A673 (cell line): ENCODE results near the gene PCBP4. TPM values are rescaled to one million over a fixed set of nuclear protein-coding genes. Genes with fewer than 3 reads are reported as not detected.

Experiments
- BruUV-seq: library from RNA; stranded (reverse); fragments of 400-500 nt; replicated peaks from 2 replicates; lab custom pipeline; 2021; lab: Mats Ljungman, UMichigan
- CTCF ChIA-PET: fragments of 300-600 bp; sonication (Branson Sonifier 250); formaldehyde crosslinking; loops from one replicate; lab custom pipeline; 2022; ENCODE audit warnings: antibody characterized with exemption; lab: Charles Lee
- POLR2A ChIA-PET: fragments of 300-600 bp; sonication (Branson Sonifier 250); formaldehyde crosslinking; loops from one replicate; lab custom pipeline; 2022; ENCODE audit warnings: antibody characterized with exemption; ENCODE audit not compliant: low non-redundant PET; lab: Charles Lee
- DNase-seq: peaks from one replicate; pipeline ENCODE4 v3.0.0-alpha.2; 2015; ENCODE audit warnings: low spot score
- H3K27ac ChIP-seq: fragments of 200-600 bp; sonication (generic); 2 replicates; pipeline ENCODE4 v1.5.1; 2016; ENCODE audit warnings: mixed run types, low read depth, mild to moderate bottlenecking, mixed read lengths, antibody characterized with exemption, low read length; ENCODE audit not compliant: poor library complexity, severe bottlenecking
- H3K27me3 ChIP-seq: fragments of 200-600 bp; sonication (generic); replicated peaks from 2 replicates; pipeline ENCODE4 v1.6.1; 2017; ENCODE audit warnings: mixed run types, low read depth, mild to moderate bottlenecking, mixed read lengths, antibody characterized with exemption, low read length; ENCODE audit not compliant: insufficient read depth, poor library complexity
- H3K36me3 ChIP-seq: fragments of 200-600 bp; sonication (generic); 2 replicates; pipeline ENCODE4 v1.6.1; 2016; ENCODE audit warnings: mixed run types, mild to moderate bottlenecking, mixed read lengths, antibody characterized with exemption, low read length; ENCODE audit not compliant: insufficient read depth, poor library complexity, severe bottlenecking
- H3K4me1 ChIP-seq: fragments of 200-600 bp; sonication (generic); 2 replicates; pipeline ENCODE4 v1.6.1; 2017; ENCODE audit warnings: mixed run types, mild to moderate bottlenecking, mixed read lengths, antibody characterized with exemption, low read length; ENCODE audit not compliant: insufficient read depth, poor library complexity, severe bottlenecking
- H3K4me3 ChIP-seq: fragments of 200-600 bp; sonication (generic); 2 replicates; pipeline ENCODE4 v1.5.1; 2016; ENCODE audit warnings: low read depth, mixed run types, mild to moderate bottlenecking, mixed read lengths, low read length; ENCODE audit not compliant: poor library complexity, severe bottlenecking
- H3K9me3 ChIP-seq: fragments of 200-600 bp; sonication (generic); 2 replicates; pipeline ENCODE4 v1.6.1; 2016; ENCODE audit warnings: mixed run types, low read depth, mild to moderate bottlenecking, mixed read lengths, antibody characterized with exemption, low read length; ENCODE audit not compliant: poor library complexity, severe bottlenecking
- EZH2 ChIP-seq: fragments of 200-600 bp; sonication (generic); IDR thresholded peaks from 2 replicates; pipeline ENCODE4 v1.6.1; 2017; ENCODE audit warnings: borderline replicate concordance, low read depth, mild to moderate bottlenecking, mixed read lengths, antibody characterized with exemption, low read length; ENCODE audit not compliant: poor library complexity, severe bottlenecking
- intact Hi-C: fragments of 100-400 bp; cut with micrococcal nuclease; formaldehyde crosslinking; loops from one replicate; pipeline ENCODE4 v1.10.0; 2022; ENCODE audit not compliant: unreplicated experiment
- total RNA-seq: library from RNA; stranded (reverse); gene quantifications from 2 replicates; pipeline ENCODE4 v1.2.3, GENCODE V29; 2021
- TF ChIP-seq, protein P1 (sequence below): fragments of 300-800, 200-600 bp; sonication (generic); conservative IDR thresholded peaks from 2 replicates; pipeline ENCODE4 v1.5.1; 2017; ENCODE audit warnings: low read depth, mild to moderate bottlenecking, antibody characterized with exemption, low read length, moderate library complexity, mixed read lengths

PCBP4 gene
- total RNA-seq, 1 experiment from 2014 or later = 5.3 TPM

DNA sequence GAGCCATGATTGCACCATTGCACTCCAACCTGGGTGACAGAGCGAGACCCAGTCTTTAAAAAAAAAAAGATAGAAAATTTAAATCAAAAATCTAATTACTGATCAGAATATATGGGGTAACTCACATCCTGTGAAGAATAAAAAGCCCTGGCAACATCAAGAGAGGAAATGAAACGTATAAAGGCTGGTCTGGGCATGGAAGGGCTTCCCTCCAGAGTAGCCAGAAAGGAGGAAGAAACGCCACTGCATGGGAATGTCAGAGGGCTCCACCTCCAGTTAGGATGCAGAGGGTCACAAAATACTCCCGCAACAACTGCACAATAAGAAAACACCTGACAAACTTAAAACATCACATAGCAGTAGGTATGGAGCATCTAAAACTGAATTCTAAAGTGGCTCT, 59.2 kb downstream of the PCBP4 start:
- H3K4me1 ChIP-seq = no peaks in the 10 kb centered on the region
- no peak overlapping the region for H3K27ac ChIP-seq
- no TSS peak for BruUV-seq
- ChIA-PET CTCF (no interaction called here), POLR2A (no interaction called here)
- no peak for DNase-seq
- no peaks in the 10 kb centered on the region for H3K9me3 ChIP-seq
- intact Hi-C loops = no loop called here
- H3K27me3 ChIP-seq = no peaks in the 10 kb centered on the region
- H3K36me3 ChIP-seq = no peaks in the 10 kb centered on the region
- TF ChIP-seq, protein P1, sequence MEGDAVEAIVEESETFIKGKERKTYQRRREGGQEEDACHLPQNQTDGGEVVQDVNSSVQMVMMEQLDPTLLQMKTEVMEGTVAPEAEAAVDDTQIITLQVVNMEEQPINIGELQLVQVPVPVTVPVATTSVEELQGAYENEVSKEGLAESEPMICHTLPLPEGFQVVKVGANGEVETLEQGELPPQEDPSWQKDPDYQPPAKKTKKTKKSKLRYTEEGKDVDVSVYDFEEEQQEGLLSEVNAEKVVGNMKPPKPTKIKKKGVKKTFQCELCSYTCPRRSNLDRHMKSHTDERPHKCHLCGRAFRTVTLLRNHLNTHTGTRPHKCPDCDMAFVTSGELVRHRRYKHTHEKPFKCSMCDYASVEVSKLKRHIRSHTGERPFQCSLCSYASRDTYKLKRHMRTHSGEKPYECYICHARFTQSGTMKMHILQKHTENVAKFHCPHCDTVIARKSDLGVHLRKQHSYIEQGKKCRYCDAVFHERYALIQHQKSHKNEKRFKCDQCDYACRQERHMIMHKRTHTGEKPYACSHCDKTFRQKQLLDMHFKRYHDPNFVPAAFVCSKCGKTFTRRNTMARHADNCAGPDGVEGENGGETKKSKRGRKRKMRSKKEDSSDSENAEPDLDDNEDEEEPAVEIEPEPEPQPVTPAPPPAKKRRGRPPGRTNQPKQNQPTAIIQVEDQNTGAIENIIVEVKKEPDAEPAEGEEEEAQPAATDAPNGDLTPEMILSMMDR = no peak
- TF ChIP-seq EZH2 = no peak
- no peak overlapping the region for H3K4me3 ChIP-seq

Other genes with a start within 250 kb of the PCBP4 start
- not detected in 2 replicates for gene IQCF6, start 188.2 kb downstream of the PCBP4 start, total RNA-seq
- not detected in 2 replicates for gene IQCF2, start 105.8 kb downstream of the PCBP4 start, total RNA-seq
- not detected in 2 replicates for gene IQCF5, start 91.9 kb downstream of the PCBP4 start, total RNA-seq
- gene IQCF1, start 64.1 kb downstream of the PCBP4 start, total RNA-seq = not detected in 2 replicates
- gene RRP9, start 25.6 kb downstream of the PCBP4 start, total RNA-seq = 25.9 and 32.3 TPM in 2 replicates
- gene PARP3, start 25.1 kb downstream of the PCBP4 start, total RNA-seq = 3.4 and 4.0 TPM in 2 replicates
- gene GPR62, start 12.1 kb downstream of the PCBP4 start, total RNA-seq = not detected in 2 replicates
- 7.3 and 11.4 TPM in 2 replicates for gene ABHD14B, start 6.6 kb upstream of the PCBP4 start, total RNA-seq
- gene ABHD14A, start 7.6 kb upstream of the PCBP4 start, total RNA-seq = 3.7 and 5.6 TPM in 2 replicates
- 6.4 and 9.3 TPM in 2 replicates for gene ACY1, start 16.1 kb upstream of the PCBP4 start, total RNA-seq
- gene RPL29, start 28.4 kb upstream of the PCBP4 start, total RNA-seq = 613 and 624 TPM in 2 replicates
- 17.2 and 20.1 TPM in 2 replicates for gene DUSP7, start 89.1 kb upstream of the PCBP4 start, total RNA-seq
- gene POC1A, start 187.0 kb upstream of the PCBP4 start, total RNA-seq = 16.1 and 17.8 TPM in 2 replicates
- gene ALAS1, start 230.7 kb upstream of the PCBP4 start, total RNA-seq = 52.2 and 58.6 TPM in 2 replicates